Measurements from ENCODE around the gene FRS3. TPM values are rescaled to one million over a fixed set of nuclear protein-coding genes. Genes with fewer than 3 reads are reported as not detected.

Gene FRS3, protein sequence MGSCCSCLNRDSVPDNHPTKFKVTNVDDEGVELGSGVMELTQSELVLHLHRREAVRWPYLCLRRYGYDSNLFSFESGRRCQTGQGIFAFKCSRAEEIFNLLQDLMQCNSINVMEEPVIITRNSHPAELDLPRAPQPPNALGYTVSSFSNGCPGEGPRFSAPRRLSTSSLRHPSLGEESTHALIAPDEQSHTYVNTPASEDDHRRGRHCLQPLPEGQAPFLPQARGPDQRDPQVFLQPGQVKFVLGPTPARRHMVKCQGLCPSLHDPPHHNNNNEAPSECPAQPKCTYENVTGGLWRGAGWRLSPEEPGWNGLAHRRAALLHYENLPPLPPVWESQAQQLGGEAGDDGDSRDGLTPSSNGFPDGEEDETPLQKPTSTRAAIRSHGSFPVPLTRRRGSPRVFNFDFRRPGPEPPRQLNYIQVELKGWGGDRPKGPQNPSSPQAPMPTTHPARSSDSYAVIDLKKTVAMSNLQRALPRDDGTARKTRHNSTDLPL
- total RNA-seq, result 26.0 TPM

DNA sequence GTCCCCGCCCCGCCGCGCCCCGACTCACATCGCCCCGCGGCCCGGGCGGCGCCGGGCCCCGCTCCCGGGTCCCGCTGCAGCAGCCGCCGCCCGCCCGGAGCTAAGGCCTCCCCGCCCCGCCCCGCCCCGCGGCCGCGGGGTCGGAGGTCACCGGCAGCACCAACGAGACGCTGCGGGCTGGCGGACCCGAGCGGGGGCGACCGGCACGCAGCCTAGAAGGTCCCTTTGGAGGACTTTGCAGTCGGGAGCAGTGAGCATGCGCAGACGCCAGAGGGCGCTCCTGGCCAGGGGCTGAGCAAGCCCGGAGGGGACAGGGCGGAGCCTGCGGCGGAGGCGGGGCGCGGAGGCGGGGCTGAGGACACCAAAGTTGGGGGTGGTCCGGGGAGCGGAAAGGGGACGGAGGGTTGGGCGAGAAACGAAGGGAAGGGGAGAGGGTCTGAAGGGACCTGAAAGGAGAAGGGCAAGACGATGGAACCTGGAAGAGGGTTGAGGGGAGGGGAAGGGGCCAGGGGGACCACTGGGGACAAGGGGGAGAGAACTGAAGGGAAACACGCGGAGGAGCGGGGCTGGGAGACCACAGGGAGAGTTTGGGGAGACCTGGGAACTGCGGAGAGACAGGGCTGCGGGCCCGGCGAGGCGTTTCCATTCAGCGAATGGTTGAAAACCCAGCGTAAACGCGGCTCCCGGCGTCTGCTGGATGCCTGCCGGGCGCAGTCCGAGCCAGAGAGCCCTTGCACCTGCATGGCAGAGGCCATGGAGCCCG, at the start of gene FRS3:
TSS of gene FRS3 (minus strand) at position 113 of the 763 bp plus-strand sequence. CDS start 2,913 bp downstream, outside the sequence.
- Histone ChIP-seq H3K36me3 (peaks cover 6 to 15% of the 10 kb centered on the region in 2 donors), H3K27ac (peak within 1 kb of the TSS; percentile 72 to 88), H3K4me1 (peaks cover 6 to 14% of the 10 kb centered on the region in 2 donors), H3K9me3 (no peaks in the 10 kb centered on the region), H3K27me3 (no peaks in the 10 kb centered on the region), H3K4me3 (peak within 1 kb of the TSS; percentile 71 to 95)
- TF ChIP-seq, protein P1, sequence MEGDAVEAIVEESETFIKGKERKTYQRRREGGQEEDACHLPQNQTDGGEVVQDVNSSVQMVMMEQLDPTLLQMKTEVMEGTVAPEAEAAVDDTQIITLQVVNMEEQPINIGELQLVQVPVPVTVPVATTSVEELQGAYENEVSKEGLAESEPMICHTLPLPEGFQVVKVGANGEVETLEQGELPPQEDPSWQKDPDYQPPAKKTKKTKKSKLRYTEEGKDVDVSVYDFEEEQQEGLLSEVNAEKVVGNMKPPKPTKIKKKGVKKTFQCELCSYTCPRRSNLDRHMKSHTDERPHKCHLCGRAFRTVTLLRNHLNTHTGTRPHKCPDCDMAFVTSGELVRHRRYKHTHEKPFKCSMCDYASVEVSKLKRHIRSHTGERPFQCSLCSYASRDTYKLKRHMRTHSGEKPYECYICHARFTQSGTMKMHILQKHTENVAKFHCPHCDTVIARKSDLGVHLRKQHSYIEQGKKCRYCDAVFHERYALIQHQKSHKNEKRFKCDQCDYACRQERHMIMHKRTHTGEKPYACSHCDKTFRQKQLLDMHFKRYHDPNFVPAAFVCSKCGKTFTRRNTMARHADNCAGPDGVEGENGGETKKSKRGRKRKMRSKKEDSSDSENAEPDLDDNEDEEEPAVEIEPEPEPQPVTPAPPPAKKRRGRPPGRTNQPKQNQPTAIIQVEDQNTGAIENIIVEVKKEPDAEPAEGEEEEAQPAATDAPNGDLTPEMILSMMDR (IDR thresholded peaks at IDR 0.05), result peak; percentile 92 to 97 (median 93)
- DNase-seq (ENCODE audit: low spot score in 2 of 2), result peak; percentile 88 to 98
- intact Hi-C loops (cut with DNase I), result loop anchor here (1.0 to 10.0 kb wide), 5 partner anchors 45 to 1845 kb away; partner anchors contain the start of genes GTPBP2, TFEB, UBR2 and USP49

DNA sequence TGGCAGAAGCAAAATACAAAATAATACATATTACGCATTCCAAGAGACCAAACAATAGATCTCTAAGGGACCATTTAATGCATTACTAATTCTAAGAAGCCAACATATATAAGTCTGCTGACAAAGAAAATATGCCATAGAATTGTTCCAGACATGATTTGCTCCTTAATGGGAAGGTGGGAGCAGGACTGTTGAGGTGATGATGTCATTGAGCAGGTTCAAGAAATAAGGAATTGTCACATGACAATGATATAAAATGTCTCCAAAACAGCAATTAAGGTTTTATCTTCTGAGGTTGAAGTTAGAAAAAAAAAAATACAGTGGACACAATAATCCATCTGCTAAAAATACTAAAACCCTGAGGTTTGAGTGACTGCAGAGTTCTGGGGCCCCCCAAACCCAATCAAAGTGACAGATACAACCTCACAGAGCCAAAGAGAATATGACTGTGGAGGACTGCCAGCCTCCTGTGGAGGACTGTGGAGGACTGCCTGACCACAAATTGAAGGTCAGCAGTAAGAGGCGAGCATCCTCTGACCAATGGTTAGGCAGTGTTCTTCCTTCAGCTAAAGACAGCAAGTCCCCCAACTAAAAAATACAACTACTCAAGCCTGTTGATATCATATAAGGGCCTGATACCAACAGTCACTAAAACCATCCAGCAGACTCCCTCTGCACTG, 46.8 kb upstream of the FRS3 start:
- no peaks in the 10 kb centered on the region for H3K9me3 ChIP-seq
- H3K4me1 ChIP-seq, result no peaks in the 10 kb centered on the region
- no peak for DNase-seq (ENCODE audit: low spot score in 2 of 2)
- H3K4me3 ChIP-seq, result no peak overlapping the region
- TF ChIP-seq, protein P1 (IDR thresholded peaks at IDR 0.05), result no peak
- intact Hi-C loops (cut with DNase I), result no loop called here
- H3K36me3 ChIP-seq, result no peaks in the 10 kb centered on the region
- H3K27me3 ChIP-seq, result no peaks in the 10 kb centered on the region
- no peak overlapping the region for H3K27ac ChIP-seq

DNA sequence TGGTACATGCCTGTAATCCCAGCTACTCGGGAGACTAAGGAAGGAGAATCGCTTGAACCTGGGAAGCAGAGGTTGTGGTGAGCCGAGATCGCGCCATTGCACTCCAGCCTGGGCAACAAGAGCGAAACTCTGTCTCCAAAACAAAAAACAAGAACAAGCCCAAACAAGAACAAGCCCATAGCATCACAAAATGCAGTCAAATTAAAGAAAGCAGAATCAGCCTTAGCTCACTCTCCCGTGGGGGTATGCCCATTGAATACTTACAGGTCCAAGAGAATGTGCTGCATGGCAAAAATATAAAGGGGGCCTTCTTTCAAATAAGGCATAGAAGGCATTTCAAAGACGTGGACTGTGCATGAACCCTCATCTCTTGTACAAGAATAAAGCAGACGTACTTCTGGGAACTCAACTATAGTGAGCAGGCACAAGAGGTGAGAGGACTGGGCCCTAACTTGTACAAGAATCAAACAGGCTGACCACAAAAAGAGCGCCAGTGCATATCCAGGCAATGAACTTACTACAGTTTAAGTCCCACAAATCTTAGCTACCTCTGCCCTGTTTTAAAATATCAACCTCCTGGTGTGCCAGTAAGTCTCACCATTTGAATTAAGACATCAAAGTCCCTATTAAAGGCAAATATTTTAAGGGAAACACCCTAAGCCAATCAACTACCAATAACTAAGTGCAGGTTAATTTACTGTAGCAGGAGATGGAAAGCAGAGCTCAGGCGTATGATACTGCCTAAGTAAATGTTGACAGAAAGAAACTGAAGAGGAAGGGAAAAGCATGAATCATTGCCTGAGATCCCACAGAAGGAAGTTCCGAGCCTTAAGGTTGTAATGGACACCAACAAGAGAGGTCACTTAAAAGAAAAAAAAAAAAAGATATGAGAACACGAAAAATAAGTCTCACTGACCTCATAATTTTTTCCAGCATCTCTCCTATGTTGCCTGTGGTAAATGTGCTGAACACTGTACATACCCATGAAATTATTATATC, 45.2 kb upstream of the FRS3 start:
- intact Hi-C loops (cut with DNase I), result no loop called here
- H3K4me1 ChIP-seq, result no peaks in the 10 kb centered on the region
- no peaks in the 10 kb centered on the region for H3K36me3 ChIP-seq
- no peak overlapping the region for H3K27ac ChIP-seq
- TF ChIP-seq, protein P1 (IDR thresholded peaks at IDR 0.05), result no peak
- no peaks in the 10 kb centered on the region for H3K9me3 ChIP-seq
- DNase-seq (ENCODE audit: low spot score in 2 of 2), result no peak
- H3K27me3 ChIP-seq, result no peaks in the 10 kb centered on the region
- H3K4me3 ChIP-seq, result no peak overlapping the region

DNA sequence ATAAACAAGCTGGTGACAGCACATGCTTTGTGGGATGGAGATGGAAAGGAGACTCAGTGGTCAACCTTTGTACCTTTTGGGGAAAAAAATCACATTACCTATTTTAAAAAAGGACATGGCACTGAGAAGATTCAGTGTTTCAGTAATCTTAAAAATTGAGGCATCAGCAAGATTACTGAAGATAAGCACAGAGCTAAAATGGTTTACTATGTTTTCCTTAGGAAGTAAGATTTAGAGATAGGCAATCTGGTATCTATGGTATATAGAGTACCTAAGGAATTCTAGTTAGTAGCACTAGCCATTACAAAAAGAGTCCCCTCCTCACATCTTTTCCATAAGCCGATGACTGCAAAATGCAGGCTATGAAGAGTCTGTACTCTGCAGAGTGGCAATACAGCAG, 43.5 kb upstream of the FRS3 start:
- no peak for DNase-seq (ENCODE audit: low spot score in 2 of 2)
- Histone ChIP-seq H3K27ac (no peak overlapping the region), H3K4me3 (no peak overlapping the region), H3K9me3 (no peaks in the 10 kb centered on the region), H3K27me3 (no peaks in the 10 kb centered on the region), H3K36me3 (no peaks in the 10 kb centered on the region), H3K4me1 (no peaks in the 10 kb centered on the region)
- TF ChIP-seq, protein P1 (IDR thresholded peaks at IDR 0.05), result no peak
- intact Hi-C loops (cut with DNase I), result no loop called here
